HG02763 (cell line): ENCODE data around the gene LINC00305.
A peak's percentile ranks its signal among the peaks of the same experiment; 100 is the strongest.

Experiments
- ATAC-seq: cut with Tn5 transposase; IDR thresholded peaks from one replicate; pipeline ENCODE4 v1.9.1; 2021; ENCODE audit warnings: mild to moderate bottlenecking, moderate library complexity; ENCODE audit not compliant: unreplicated experiment

LINC00305 gene

GRCh38 chr18:64037812-64038414 lies 111.0 kb downstream of the LINC00305 start:
- ATAC-seq: peak; percentile 59

GRCh38 chr18:64032312-64032711 lies 116.6 kb downstream of the LINC00305 start:
- no peak for ATAC-seq

- no peak for ATAC-seq
These were observed 117.5 kb downstream of the LINC00305 start for GRCh38 chr18:64031411-64031810.
